Gastrocnemius medialis (tissue), 4 donors: Measurements from ENCODE around the gene GPR183. TPM values are rescaled to one million over a fixed set of nuclear protein-coding genes. Genes with fewer than 3 reads are reported as not detected.

ENCODE experiments used
- ATAC-seq, 2 donors: fragments of 150-250 bp; one replicate each; pipeline ENCODE4 v1.9.1; 2016
- DNase-seq, 2 donors: peaks; one replicate each; pipeline ENCODE4 v3.0.0-alpha.2; 2019
- H3K27ac ChIP-seq, 4 donors: fragments of 200-600 bp; sonication (generic); 1 replicate in 1 of 4; 2 replicates in 3 of 4; pipeline ENCODE4 v1.5.1; 2016 to 2018; ENCODE audit warnings: mild to moderate bottlenecking in 2 of 4, moderate library complexity in 1 of 4
- H3K27me3 ChIP-seq, 3 donors: fragments of 200-600 bp; sonication (generic) in 2 of 3; 1 replicate in 1 of 3; 2 replicates in 2 of 3; pipeline versions ENCODE4 v1.5.1 to v1.6.0; 2016 to 2019; ENCODE audit warnings: mild to moderate bottlenecking in 1 of 3, moderate library complexity in 1 of 3
- H3K36me3 ChIP-seq, 2 donors: fragments of 200-600 bp; sonication (generic) in 1 of 2; one replicate each; pipeline ENCODE4 v1.5.1; 2017 to 2018
- H3K4me1 ChIP-seq, 2 donors: fragments of 200-600 bp; sonication (generic) in 1 of 2; one replicate each; pipeline ENCODE4 v1.5.1; 2016 to 2017; ENCODE audit warnings: mild to moderate bottlenecking in 2 of 2
- H3K4me3 ChIP-seq, 4 donors: fragments of 200-600 bp; sonication (generic) in 3 of 4; 1 replicate in 1 of 4; 2 replicates in 3 of 4; pipeline ENCODE4 v1.5.1; 2016 to 2019; ENCODE audit warnings: mild to moderate bottlenecking in 2 of 4
- H3K9me3 ChIP-seq, 3 donors: fragments of 200-600 bp; sonication (generic) in 2 of 3; 1 replicate in 1 of 3; 2 replicates in 2 of 3; pipeline ENCODE4 v1.5.1; 2016 to 2019
- CTCF ChIP-seq, 5 experiments: fragments of 450-650 bp in 3 of 5; fragments of 200-600 bp in 2 of 5; sonication (generic) in 2 of 5; IDR thresholded peaks in 4 of 5; conservative IDR thresholded peaks in 1 of 5; 1 replicate in 4 of 5; 2 replicates in 1 of 5; pipeline ENCODE4 v1.5.1; 2016 to 2019; ENCODE audit warnings: antibody characterized with exemption in 5 of 5, mild to moderate bottlenecking in 3 of 5, moderate library complexity in 3 of 5
- POLR2A ChIP-seq, 2 donors: fragments of 450-650 bp; IDR thresholded peaks; one replicate each; pipeline ENCODE4 v1.6.1; 2017; ENCODE audit warnings: antibody characterized with exemption in 2 of 2, mild to moderate bottlenecking in 2 of 2, moderate library complexity in 2 of 2
- in situ Hi-C, 4 donors: fragments of 200-750 bp; cut with MboI; loops; one replicate each; pipeline versions ENCODE4 v1.15.0 to v1.8.0; 2017; ENCODE audit warnings: low sequenced_read_pairs in 4 of 4
- intact Hi-C: fragments of 100-400 bp; cut with DNase I; formaldehyde crosslinking; loops from one replicate; pipeline ENCODE4 v1.15.1; 2023; ENCODE audit warnings: low total_unique reads
- total RNA-seq, 4 donors: library from RNA; depleted of rRNA; stranded (reverse); fragments of >200 nt; gene quantifications; one replicate each; pipeline versions ENCODE4 v1.1.0 to v1.2.3, GENCODE V29; 2016

Gene GPR183
- total RNA-seq, 4 donors from 2014 or later, result 0.49 to 3.4 (median 2.5) TPM

GRCh38 chr13:99298056-99298455 is 9.1 kb downstream of the GPR183 start:
- in situ Hi-C loops, result no loop called here
- H3K27me3 ChIP-seq, result no peaks in the 10 kb centered on the region
- H3K4me3 ChIP-seq, result no peak overlapping the region
- H3K27ac ChIP-seq, result no peak overlapping the region
- intact Hi-C loops, result no loop called here
- H3K9me3 ChIP-seq, result no peaks in the 10 kb centered on the region
- H3K4me1 ChIP-seq, result peaks cover 0 to 4% of the 10 kb centered on the region in 2 donors
- TF ChIP-seq POLR2A (IDR thresholded peaks at IDR 0.05) (no peak), CTCF (IDR thresholded peaks at IDR 0.05 in 4 of 5, conservative IDR thresholded peaks at IDR 0.05 in 1 of 5) (no peak)
- ATAC-seq (no peak), DNase-seq (no peak)
- no peaks in the 10 kb centered on the region for H3K36me3 ChIP-seq

DNA sequence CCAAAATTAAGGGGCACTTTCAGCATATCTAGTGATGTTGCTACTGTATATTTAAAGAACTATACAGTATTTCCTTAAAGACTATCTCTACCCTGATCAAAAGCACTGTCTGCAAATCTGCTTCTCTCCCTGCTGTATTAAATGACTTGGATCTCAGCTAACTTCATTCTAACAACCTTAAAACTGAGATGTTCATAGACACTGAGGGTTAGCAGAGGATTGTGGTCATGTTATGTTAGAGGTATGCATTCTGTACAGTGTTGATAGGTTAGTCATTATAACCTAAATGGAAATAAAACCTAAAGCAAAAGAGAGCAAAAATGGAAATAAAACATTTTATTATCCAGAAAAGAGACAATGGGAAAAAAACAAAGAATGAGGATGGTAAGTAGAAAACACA is 9.9 kb downstream of the GPR183 start:
- ATAC-seq, result no peak
- in situ Hi-C loops, result no loop called here
- H3K9me3 ChIP-seq, result no peaks in the 10 kb centered on the region
- peaks cover 0 to 4% of the 10 kb centered on the region in 2 donors for H3K4me1 ChIP-seq
- intact Hi-C loops, result no loop called here
- no peak overlapping the region for H3K4me3 ChIP-seq
- no peaks in the 10 kb centered on the region for H3K27me3 ChIP-seq
- TF ChIP-seq POLR2A (IDR thresholded peaks at IDR 0.05) (no peak), CTCF (IDR thresholded peaks at IDR 0.05 in 4 of 5, conservative IDR thresholded peaks at IDR 0.05 in 1 of 5) (no peak)
- H3K27ac ChIP-seq, result no peak overlapping the region
- DNase-seq, result no peak
- H3K36me3 ChIP-seq, result no peaks in the 10 kb centered on the region

GRCh38 chr13:99296398-99296797 is 10.8 kb downstream of the GPR183 start:
- intact Hi-C loops, result no loop called here
- Histone ChIP-seq H3K27ac (no peak overlapping the region), H3K36me3 (no peaks in the 10 kb centered on the region), H3K27me3 (no peaks in the 10 kb centered on the region), H3K4me1 (peaks cover 0 to 4% of the 10 kb centered on the region in 2 donors), H3K9me3 (no peaks in the 10 kb centered on the region), H3K4me3 (no peak overlapping the region)
- in situ Hi-C loops, result no loop called here
- DNase-seq, result no peak
- ATAC-seq, result no peak
- no peak for TF ChIP-seq POLR2A (IDR thresholded peaks at IDR 0.05)
- no peak for TF ChIP-seq CTCF (IDR thresholded peaks at IDR 0.05 in 4 of 5, conservative IDR thresholded peaks at IDR 0.05 in 1 of 5)

GRCh38 chr13:99295488-99296252 is 11.5 kb downstream of the GPR183 start:
- no peak overlapping the region for H3K4me3 ChIP-seq
- no peak overlapping the region for H3K27ac ChIP-seq
- H3K27me3 ChIP-seq, result no peaks in the 10 kb centered on the region
- no peak for DNase-seq
- no peaks in the 10 kb centered on the region for H3K9me3 ChIP-seq
- intact Hi-C loops (no loop called here), in situ Hi-C loops (no loop called here)
- no peak for TF ChIP-seq CTCF (IDR thresholded peaks at IDR 0.05 in 4 of 5, conservative IDR thresholded peaks at IDR 0.05 in 1 of 5)
- no peak for TF ChIP-seq POLR2A (IDR thresholded peaks at IDR 0.05)
- ATAC-seq, result no peak
- peaks cover 0 to 4% of the 10 kb centered on the region in 2 donors for H3K4me1 ChIP-seq
- no peaks in the 10 kb centered on the region for H3K36me3 ChIP-seq
